DOHH2 (cell line): ENCODE measurements around the gene BHLHE40.

ENCODE experiments used
- H3F3A ChIP-seq: fragments of 200-600 bp; sonication (generic), shearing (Covaris generic); 2 replicates; pipeline ENCODE4 v1.6.0; 2016; ENCODE audit warnings: antibody characterized with exemption, mild to moderate bottlenecking; ENCODE audit not compliant: control insufficient read depth, insufficient read depth
- H3K27ac ChIP-seq: fragments of 200-600 bp; sonication (generic); 2 replicates; pipeline ENCODE4 v1.5.1; 2014; ENCODE audit warnings: low read depth, mild to moderate bottlenecking, low read length, moderate library complexity
- H3K27me3 ChIP-seq: fragments of 200-600 bp; sonication (generic); 2 replicates; pipeline ENCODE4 v1.6.1; 2014; ENCODE audit warnings: mild to moderate bottlenecking, low read length, mixed read lengths; ENCODE audit not compliant: control insufficient read depth
- H3K36me3 ChIP-seq: fragments of 200-600 bp; sonication (generic); 2 replicates; pipeline ENCODE4 v1.6.1; 2014; ENCODE audit warnings: mild to moderate bottlenecking, low read length, moderate library complexity, mixed read lengths; ENCODE audit not compliant: control insufficient read depth
- H3K4me1 ChIP-seq: fragments of 200-600 bp; sonication (generic); 2 replicates; pipeline ENCODE4 v1.6.1; 2014; ENCODE audit warnings: mild to moderate bottlenecking, low read length, mixed read lengths; ENCODE audit not compliant: control insufficient read depth
- H3K4me2 ChIP-seq: fragments of 200-600 bp; sonication (generic); 2 replicates; pipeline ENCODE4 v1.6.0; 2014; ENCODE audit warnings: mild to moderate bottlenecking, low read length, moderate library complexity
- H3K4me3 ChIP-seq: fragments of 200-600 bp; sonication (generic); 2 replicates; pipeline ENCODE4 v1.5.1; 2014; ENCODE audit warnings: mild to moderate bottlenecking, low read length, mixed read lengths
- H3K79me2 ChIP-seq: fragments of 200-600 bp; sonication (generic); 2 replicates; pipeline ENCODE4 v1.6.1; 2014; ENCODE audit warnings: mild to moderate bottlenecking, low read length, mixed read lengths; ENCODE audit not compliant: control insufficient read depth
- H3K9me2 ChIP-seq: fragments of 200-600 bp; sonication (generic); replicated peaks from 2 replicates; pipeline ENCODE4 v1.6.1; 2014; ENCODE audit warnings: mild to moderate bottlenecking, low read length, mixed read lengths; ENCODE audit not compliant: control insufficient read depth
- H3K9me3 ChIP-seq: fragments of 200-600 bp; sonication (generic); 2 replicates; pipeline ENCODE4 v1.6.1; 2014; ENCODE audit warnings: antibody characterized with exemption, low read length, mixed read lengths; ENCODE audit not compliant: control insufficient read depth, insufficient read depth
- H4K20me1 ChIP-seq: fragments of 200-600 bp; sonication (generic); 2 replicates; pipeline ENCODE4 v1.6.0; 2014; ENCODE audit warnings: low read depth, mild to moderate bottlenecking, antibody characterized with exemption, low read length, moderate library complexity; ENCODE audit not compliant: control insufficient read depth, insufficient read depth
- CTCF ChIP-seq: fragments of 200-600 bp; sonication (generic); IDR thresholded peaks from one replicate; pipeline ENCODE4 v1.5.1; 2014; ENCODE audit warnings: antibody characterized with exemption, mild to moderate bottlenecking, low read depth, low read length; ENCODE audit not compliant: poor library complexity, severe bottlenecking
- EZH2phosphoT487 ChIP-seq: fragments of 200-600 bp; sonication (generic); IDR thresholded peaks from 2 replicates; pipeline ENCODE4 v1.6.1; 2017; ENCODE audit warnings: borderline replicate concordance, mild to moderate bottlenecking, antibody characterized with exemption, low read length, moderate library complexity, mixed read lengths

BHLHE40 gene

GRCh38 chr3:4979428-4980228 is at the start of gene BHLHE40:
Gene BHLHE40, plus strand, starts transcription at chr3:4979437. Its CDS starts 282 bp downstream, at chr3:4979719.
- Histone ChIP-seq H3F3A (peaks cover 4% of the 10 kb centered on the region; the same call in 1 of the 2 replicates), H3K9me2 (no peaks in the 10 kb centered on the region), H3K4me1 (peaks cover 65% of the 10 kb centered on the region), H3K4me2 (peak within 1 kb of the TSS; percentile 85), H3K36me3 (peaks cover 10% of the 10 kb centered on the region; the same call in 1 of the 2 replicates), H3K9me3 (no peaks in the 10 kb centered on the region), H4K20me1 (0 out of 2 replicates have a peak, but pooled peaks cover 8% of the 10 kb centered on the region), H3K4me3 (peak within 1 kb of the TSS; percentile 74), H3K79me2 (no peaks in the 10 kb centered on the region), H3K27me3 (peaks cover 75% of the 10 kb centered on the region), H3K27ac (peak within 1 kb of the TSS; percentile 45)
- no peak for TF ChIP-seq CTCF
- peak; percentile 40; the same call in 1 of the 2 replicates for TF ChIP-seq EZH2phosphoT487

- Histone ChIP-seq H3K9me3 (no peaks in the 10 kb centered on the region), H3K4me2 (no peak overlapping the region), H3K27ac (no peak overlapping the region), H3K79me2 (no peaks in the 10 kb centered on the region), H3K36me3 (no peaks in the 10 kb centered on the region), H3K4me3 (no peak overlapping the region), H3K4me1 (no peaks in the 10 kb centered on the region), H3F3A (no peaks in the 10 kb centered on the region), H3K27me3 (no peaks in the 10 kb centered on the region), H4K20me1 (no peaks in the 10 kb centered on the region), H3K9me2 (no peaks in the 10 kb centered on the region)
- TF ChIP-seq EZH2phosphoT487 (no peak), CTCF (no peak)
Observed at GRCh38 chr3:4930501-4930900, 48.7 kb upstream of the BHLHE40 start.

DNA sequence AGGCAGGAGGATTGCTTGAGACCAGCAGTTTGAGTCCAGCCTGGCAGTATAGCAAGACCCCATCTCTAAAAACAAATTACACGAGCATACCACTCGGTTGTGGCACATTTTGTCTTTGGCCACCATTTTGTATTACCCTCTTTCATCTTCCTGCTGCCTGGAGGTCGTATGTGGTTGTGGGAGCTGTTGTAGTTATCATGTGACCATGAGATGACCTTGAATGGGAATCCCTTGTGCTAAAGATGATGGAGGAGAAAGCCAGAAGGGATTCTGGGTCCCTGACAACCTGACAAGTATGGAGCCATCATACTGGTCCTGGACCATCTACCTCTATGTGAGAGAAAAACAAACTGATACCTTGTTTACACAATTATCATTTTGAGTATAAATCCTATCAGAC is 45.2 kb upstream of the BHLHE40 start:
- no peaks in the 10 kb centered on the region for H3K9me2 ChIP-seq
- H3F3A ChIP-seq, result no peaks in the 10 kb centered on the region
- H3K27ac ChIP-seq, result no peak overlapping the region
- no peaks in the 10 kb centered on the region for H4K20me1 ChIP-seq
- H3K36me3 ChIP-seq, result no peaks in the 10 kb centered on the region
- no peak overlapping the region for H3K4me3 ChIP-seq
- H3K4me1 ChIP-seq, result no peaks in the 10 kb centered on the region
- no peaks in the 10 kb centered on the region for H3K79me2 ChIP-seq
- no peak overlapping the region for H3K4me2 ChIP-seq
- peaks cover 3% of the 10 kb centered on the region; the same call in 1 of the 2 replicates for H3K27me3 ChIP-seq
- TF ChIP-seq EZH2phosphoT487 (no peak), CTCF (no peak)
- no peaks in the 10 kb centered on the region for H3K9me3 ChIP-seq
